OCI-LY1 (cell line): ENCODE data around the gene TLE2.

ENCODE experiments used
- CTCF ChIP-seq: fragments of 200-600 bp; sonication (generic), shearing (Covaris generic); IDR thresholded peaks from 2 replicates; pipeline ENCODE4 v1.5.1; 2017; ENCODE audit warnings: mild to moderate bottlenecking, antibody characterized with exemption, low read length, moderate library complexity, mixed read lengths
- EZH2 ChIP-seq: fragments of 200-600 bp; sonication (generic), shearing (Covaris generic); IDR thresholded peaks from 2 replicates; pipeline ENCODE4 v1.8.0; 2017; ENCODE audit warnings: borderline replicate concordance, mixed run types, mild to moderate bottlenecking, antibody characterized with exemption, low read length, moderate library complexity, mixed read lengths

GRCh38 chr19:3041761-3042620 is 12.9 kb upstream of the TLE2 start:
- no peak for TF ChIP-seq EZH2
- TF ChIP-seq CTCF = no peak
